Thoracic aorta (tissue), 2 donors: ENCODE data around the gene KRT10. TPM values are rescaled to one million over a fixed set of nuclear protein-coding genes. Genes with fewer than 3 reads are reported as not detected.
"Not testable (repeated sequence)": the region's sequence is repeated elsewhere in the genome, so short reads cannot be mapped to it uniquely, and the experiment has no call there.

Experiments used
- ATAC-seq: fragments of 150-250 bp; one replicate; pipeline ENCODE4 v1.8.0; 2017; ENCODE audit warnings: low read depth; ENCODE audit not compliant: insufficient number of reproducible peaks, low FRiP score
- DNase-seq: peaks from one replicate; pipeline ENCODE4 v3.0.0-alpha.2; 2020; ENCODE audit warnings: low spot score
- H3K27ac ChIP-seq, 2 donors: fragments of 200-600 bp; sonication (generic); 1 replicate in 1 of 2; 2 replicates in 1 of 2; pipeline ENCODE4 v1.5.1; 2016; ENCODE audit warnings: mild to moderate bottlenecking in 2 of 2, moderate library complexity in 2 of 2
- H3K27me3 ChIP-seq: fragments of 200-600 bp; sonication (generic); replicated peaks from 2 replicates; pipeline ENCODE4 v1.6.0; 2016; ENCODE audit warnings: mild to moderate bottlenecking; ENCODE audit not compliant: insufficient read depth
- H3K36me3 ChIP-seq: fragments of 200-600 bp; sonication (generic); one replicate; pipeline ENCODE4 v1.5.1; 2016
- H3K4me1 ChIP-seq, 2 donors: fragments of 200-600 bp; sonication (generic); 1 replicate in 1 of 2; 2 replicates in 1 of 2; pipeline versions ENCODE4 v1.5.1 to v1.6.0; 2016; ENCODE audit warnings: low read depth in 2 of 2, mild to moderate bottlenecking in 1 of 2; ENCODE audit not compliant: control insufficient read depth in 1 of 2
- H3K4me3 ChIP-seq: fragments of 200-600 bp; sonication (generic); 2 replicates; pipeline ENCODE4 v1.5.1; 2016; ENCODE audit warnings: mild to moderate bottlenecking
- H3K9me3 ChIP-seq: fragments of 200-600 bp; sonication (generic); 2 replicates; pipeline ENCODE4 v1.5.1; 2016
- CTCF ChIP-seq: fragments of 200-600 bp; sonication (generic); IDR thresholded peaks from one replicate; pipeline ENCODE4 v1.5.1; 2019; ENCODE audit warnings: antibody characterized with exemption
- total RNA-seq, 2 donors: library from RNA; depleted of rRNA; stranded (reverse); fragments of >200 nt; gene quantifications; one replicate each; pipeline versions ENCODE4 v1.1.0 to v1.2.3, GENCODE V29; 2016

KRT10 gene
- total RNA-seq, 2 donors from 2014 or later = 2.3 to 13.5 TPM

- H3K9me3 ChIP-seq = no peaks in the 10 kb centered on the region
- DNase-seq = no peak
- H3K27me3 ChIP-seq = no peaks in the 10 kb centered on the region
- H3K36me3 ChIP-seq = no peaks in the 10 kb centered on the region
- no peak for TF ChIP-seq CTCF
- H3K27ac ChIP-seq = no peak overlapping the region
- no peaks in the 10 kb centered on the region for H3K4me1 ChIP-seq
- ATAC-seq = no peak
- no peak overlapping the region for H3K4me3 ChIP-seq
These were observed 40.7 kb upstream of the KRT10 start for GRCh38 chr17:40862985-40863733.

GRCh38 chr17:40859536-40859935, 37.1 kb upstream of the KRT10 start:
- no peaks in the 10 kb centered on the region for H3K36me3 ChIP-seq
- peaks cover 0 to 3% of the 10 kb centered on the region in 2 donors for H3K4me1 ChIP-seq
- no peak for TF ChIP-seq CTCF
- H3K9me3 ChIP-seq = no peaks in the 10 kb centered on the region
- ATAC-seq (no peak), DNase-seq (no peak)
- H3K27me3 ChIP-seq = no peaks in the 10 kb centered on the region
- H3K27ac ChIP-seq = no peak overlapping the region
- no peak overlapping the region for H3K4me3 ChIP-seq

- H3K4me1 ChIP-seq, H3K27ac ChIP-seq, DNase-seq, H3K27me3 ChIP-seq, H3K36me3 ChIP-seq, H3K4me3 ChIP-seq, H3K9me3 ChIP-seq, ATAC-seq: not testable (repeated sequence)
These were observed 36.3 kb upstream of the KRT10 start for GRCh38 chr17:40858667-40859066.

GRCh38 chr17:40857535-40857934, 35.1 kb upstream of the KRT10 start:
- no peak for TF ChIP-seq CTCF
- ATAC-seq (no peak), DNase-seq (no peak)
- Histone ChIP-seq H3K4me1 (peaks cover 0 to 5% of the 10 kb centered on the region in 2 donors), H3K36me3 (no peaks in the 10 kb centered on the region), H3K9me3 (no peaks in the 10 kb centered on the region), H3K27ac (no peak overlapping the region), H3K4me3 (no peak overlapping the region), H3K27me3 (no peaks in the 10 kb centered on the region)

GRCh38 chr17:40854175-40854814, 31.9 kb upstream of the KRT10 start:
- no peak overlapping the region for H3K27ac ChIP-seq

More at GRCh38 chr17:40854175-40854814, 31.9 kb upstream of the KRT10 start:
- TF ChIP-seq CTCF = no peak
- DNase-seq (no peak), ATAC-seq (peak; percentile 73)
- Histone ChIP-seq H3K36me3 (no peaks in the 10 kb centered on the region), H3K9me3 (no peaks in the 10 kb centered on the region), H3K4me1 (peaks cover 0 to 5% of the 10 kb centered on the region in 2 donors), H3K4me3 (no peak overlapping the region), H3K27me3 (no peaks in the 10 kb centered on the region)
